Lower lobe of right lung (tissue), 2 donors: Measurements from ENCODE around the gene INHBE. TPM values are rescaled to one million over a fixed set of nuclear protein-coding genes. Genes with fewer than 3 reads are reported as not detected.

Source experiments
- ATAC-seq, 2 donors: fragments of 200-7000 bp; cut with Tn5 transposase; one replicate each; pipeline ENCODE4 v1.9.1; 2020 to 2022; ENCODE audit warnings: mild to moderate bottlenecking in 2 of 2, moderate library complexity in 2 of 2
- DNase-seq: peaks from one replicate; pipeline ENCODE4 v3.0.0-alpha.2; 2020
- H3K27ac ChIP-seq: fragments of 200-600 bp; one replicate; pipeline ENCODE4 v1.8.0; 2022
- H3K27me3 ChIP-seq: fragments of 200-600 bp; one replicate; pipeline ENCODE4 v1.8.0; 2022; ENCODE audit warnings: low read depth
- H3K36me3 ChIP-seq: fragments of 200-600 bp; one replicate; pipeline ENCODE4 v1.8.0; 2022; ENCODE audit warnings: mild to moderate bottlenecking
- H3K4me1 ChIP-seq: fragments of 200-600 bp; one replicate; pipeline ENCODE4 v1.8.0; 2022
- H3K4me3 ChIP-seq: fragments of 200-600 bp; one replicate; pipeline ENCODE4 v1.8.0; 2022; ENCODE audit warnings: mild to moderate bottlenecking
- H3K9me3 ChIP-seq: fragments of 200-600 bp; one replicate; pipeline ENCODE4 v1.8.0; 2022
- CTCF ChIP-seq: fragments of 200-600 bp; IDR thresholded peaks from one replicate; pipeline ENCODE4 v1.8.0; 2022; ENCODE audit warnings: antibody characterized with exemption, mild to moderate bottlenecking
- intact Hi-C: fragments of 100-400 bp; cut with DNase I; formaldehyde crosslinking; loops from one replicate; pipeline ENCODE4 v1.11.0; 2022
- total RNA-seq: library from RNA; stranded (reverse); fragmentation: NEBNext Ultra II Directional; extraction: Animal tissue kit (Norgen Biotek cat#: 25700); gene quantifications from one replicate; pipeline ENCODE4 v1.2.1, GENCODE V29; 2021
- donor health status: DM: no; HTN: yes; CAD: no; lungs with severe emphysema.

INHBE gene
- total RNA-seq, 1 donor from 2014 or later, result not detected

- peaks cover 37% of the 10 kb centered on the region for H3K4me1 ChIP-seq
- TF ChIP-seq CTCF, result no peak
- DNase-seq (no peak), ATAC-seq (no peak)
- no peaks in the 10 kb centered on the region for H3K9me3 ChIP-seq
- peaks cover 33% of the 10 kb centered on the region for H3K27me3 ChIP-seq
- intact Hi-C loops, result no loop called here
- peak overlapping the region; percentile 57 for H3K4me3 ChIP-seq
- H3K36me3 ChIP-seq, result peaks cover 3% of the 10 kb centered on the region
- H3K27ac ChIP-seq, result peak overlapping the region; percentile 78
These were observed 23.9 kb downstream of the INHBE start for GRCh38 chr12:57479043-57479375.

- H3K27ac ChIP-seq, result peak within 1 kb of the TSS; percentile 78
- ATAC-seq (peak; percentile 12 to 25), DNase-seq (peak; percentile 49)
- peak within 1 kb of the TSS; percentile 57 for H3K4me3 ChIP-seq
- intact Hi-C loops, result no loop called here
- H3K27me3 ChIP-seq, result peaks cover 28% of the 10 kb centered on the region
- peaks cover 37% of the 10 kb centered on the region for H3K4me1 ChIP-seq
- H3K9me3 ChIP-seq, result no peaks in the 10 kb centered on the region
- TF ChIP-seq CTCF, result no peak
- H3K36me3 ChIP-seq, result peaks cover 2% of the 10 kb centered on the region
These were observed 24.4 kb downstream of the INHBE start, which contains the start of gene ARHGAP9 for GRCh38 chr12:57479376-57480115. Gene ARHGAP9 (minus strand): TSS chr12:57479866. CDS start chr12:57479406, 460 bp downstream.

GRCh38 chr12:57481671-57482070 is 26.6 kb downstream of the INHBE start:
- Histone ChIP-seq H3K36me3 (no peaks in the 10 kb centered on the region), H3K27me3 (peaks cover 7% of the 10 kb centered on the region), H3K9me3 (no peaks in the 10 kb centered on the region), H3K4me1 (peaks cover 18% of the 10 kb centered on the region), H3K27ac (no peak overlapping the region), H3K4me3 (no peak overlapping the region)
- ATAC-seq (no peak), DNase-seq (no peak)
- no peak for TF ChIP-seq CTCF
- intact Hi-C loops, result no loop called here

GRCh38 chr12:57483466-57483865 is 28.4 kb downstream of the INHBE start:
- no peaks in the 10 kb centered on the region for H3K36me3 ChIP-seq

GRCh38 chr12:57485695-57486094 is 30.6 kb downstream of the INHBE start:
- TF ChIP-seq CTCF, result no peak
- Histone ChIP-seq H3K9me3 (no peaks in the 10 kb centered on the region), H3K36me3 (peaks cover 17% of the 10 kb centered on the region), H3K27me3 (no peaks in the 10 kb centered on the region), H3K4me3 (no peak overlapping the region), H3K27ac (no peak overlapping the region), H3K4me1 (peaks cover 16% of the 10 kb centered on the region)
- no peak for DNase-seq
- intact Hi-C loops, result no loop called here
- no peak for ATAC-seq

More at GRCh38 chr12:57483466-57483865, 28.4 kb downstream of the INHBE start:
- H3K9me3 ChIP-seq, result no peaks in the 10 kb centered on the region
- no peak for DNase-seq
- no peak for ATAC-seq
- H3K27me3 ChIP-seq, result no peaks in the 10 kb centered on the region
- TF ChIP-seq CTCF, result no peak
- intact Hi-C loops, result no loop called here
- H3K4me3 ChIP-seq, result no peak overlapping the region
- peaks cover 20% of the 10 kb centered on the region for H3K4me1 ChIP-seq
- no peak overlapping the region for H3K27ac ChIP-seq
